ENCODE results near the gene DBT. TPM values are rescaled to one million over a fixed set of nuclear protein-coding genes. Genes with fewer than 3 reads are reported as not detected.

Gene DBT
- polyA plus RNA-seq, 1 donor (not counting 4 experiments of a cell fraction or from before 2014, with no cell fraction given): 16.3 TPM

DNA sequence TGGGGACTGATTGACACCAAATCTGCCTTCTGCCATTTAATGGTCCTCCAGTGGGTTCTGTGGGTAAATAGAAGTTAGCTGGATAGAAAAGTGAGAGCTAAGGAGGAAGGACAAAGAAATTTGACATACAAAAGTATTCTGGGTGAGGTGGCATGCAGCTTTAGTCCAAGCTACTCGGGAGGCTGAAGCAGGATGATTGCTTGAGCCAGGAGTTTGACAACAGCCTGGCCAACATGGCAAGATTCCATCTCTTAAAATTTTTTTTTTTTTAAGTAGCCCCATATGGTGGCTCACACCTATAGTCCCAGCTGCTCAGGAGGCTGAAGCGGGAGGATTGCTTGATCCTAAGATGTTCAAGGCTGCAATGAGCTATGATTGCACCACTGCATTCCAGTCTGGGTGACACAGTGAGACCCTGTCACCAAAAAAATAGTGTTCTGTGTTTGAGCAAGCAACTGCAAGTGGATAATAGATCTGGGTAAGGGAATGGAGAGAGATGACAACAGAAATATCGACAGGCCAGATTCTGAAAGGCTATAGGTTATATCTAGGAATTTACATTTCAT lies 29.8 kb upstream of the DBT start:
- no peak for TF ChIP-seq EZH2 (IDR thresholded peaks at IDR 0.05; ENCODE audit: low read length)
- TF ChIP-seq, protein P1, sequence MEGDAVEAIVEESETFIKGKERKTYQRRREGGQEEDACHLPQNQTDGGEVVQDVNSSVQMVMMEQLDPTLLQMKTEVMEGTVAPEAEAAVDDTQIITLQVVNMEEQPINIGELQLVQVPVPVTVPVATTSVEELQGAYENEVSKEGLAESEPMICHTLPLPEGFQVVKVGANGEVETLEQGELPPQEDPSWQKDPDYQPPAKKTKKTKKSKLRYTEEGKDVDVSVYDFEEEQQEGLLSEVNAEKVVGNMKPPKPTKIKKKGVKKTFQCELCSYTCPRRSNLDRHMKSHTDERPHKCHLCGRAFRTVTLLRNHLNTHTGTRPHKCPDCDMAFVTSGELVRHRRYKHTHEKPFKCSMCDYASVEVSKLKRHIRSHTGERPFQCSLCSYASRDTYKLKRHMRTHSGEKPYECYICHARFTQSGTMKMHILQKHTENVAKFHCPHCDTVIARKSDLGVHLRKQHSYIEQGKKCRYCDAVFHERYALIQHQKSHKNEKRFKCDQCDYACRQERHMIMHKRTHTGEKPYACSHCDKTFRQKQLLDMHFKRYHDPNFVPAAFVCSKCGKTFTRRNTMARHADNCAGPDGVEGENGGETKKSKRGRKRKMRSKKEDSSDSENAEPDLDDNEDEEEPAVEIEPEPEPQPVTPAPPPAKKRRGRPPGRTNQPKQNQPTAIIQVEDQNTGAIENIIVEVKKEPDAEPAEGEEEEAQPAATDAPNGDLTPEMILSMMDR (optimal IDR thresholded peaks at IDR 0.05 in 1 of 3, IDR thresholded peaks at IDR 0.05 in 1 of 3, conservative IDR thresholded peaks at IDR 0.05 in 1 of 3; ENCODE audit: extremely low read depth in 1 of 3, insufficient read depth in 2 of 3, low read length in 3 of 3): no peak
- Histone ChIP-seq H3K4me1 (ENCODE audit: control insufficient read depth, extremely low read depth, insufficient read depth, low read length) (no peaks in the 10 kb centered on the region), H3K27ac (ENCODE audit: control insufficient read depth, insufficient read depth, low read length) (no peak overlapping the region), H3K4me3 (ENCODE audit: control insufficient read depth in 2 of 3, extremely low read depth in 1 of 3, insufficient read depth in 2 of 3, low read depth in 1 of 3, low read length in 3 of 3) (no peak overlapping the region), H3K4me2 (ENCODE audit: control insufficient read depth, extremely low read depth, insufficient read depth, low read depth, low read length) (no peak overlapping the region), H3K9ac (ENCODE audit: control insufficient read depth, extremely low read depth, insufficient read depth, low read length) (no peak overlapping the region), H3K27me3 (ENCODE audit: control insufficient read depth, extremely low read depth, insufficient read depth, low read length) (no peaks in the 10 kb centered on the region), H2AFZ (ENCODE audit: control insufficient read depth, low read length) (no peak overlapping the region), H3K79me2 (ENCODE audit: control insufficient read depth, insufficient read depth, low read length) (peaks cover 10% of the 10 kb centered on the region), H4K20me1 (ENCODE audit: control insufficient read depth, extremely low read depth, insufficient read depth, low read length) (no peaks in the 10 kb centered on the region), H3K9me3 (ENCODE audit: control insufficient read depth, low read depth, low read length) (no peaks in the 10 kb centered on the region), H3K36me3 (ENCODE audit: control insufficient read depth in 2 of 2, extremely low read depth in 1 of 2, insufficient read depth in 2 of 2, low read length in 2 of 2) (peaks cover 14% of the 10 kb centered on the region in 2 experiments), H3K9me1 (ENCODE audit: control insufficient read depth, extremely low read depth, insufficient read depth, low read length) (no peaks in the 10 kb centered on the region)
- FAIRE-seq: no peak
- dilution Hi-C loops (cut with MboI; ENCODE audit: extremely low pct_ligation_motif_present, low sequenced_read_pairs): no loop called here
- DNase-seq (ENCODE audit: low read depth, low spot score): no peak

- Histone ChIP-seq H3K27me3 (ENCODE audit: control insufficient read depth, extremely low read depth, insufficient read depth, low read length) (no peaks in the 10 kb centered on the region), H3K9me3 (ENCODE audit: control insufficient read depth, low read depth, low read length) (no peaks in the 10 kb centered on the region), H3K4me1 (ENCODE audit: control insufficient read depth, extremely low read depth, insufficient read depth, low read length) (no peaks in the 10 kb centered on the region), H3K4me2 (ENCODE audit: control insufficient read depth, extremely low read depth, insufficient read depth, low read depth, low read length) (no peak overlapping the region), H3K79me2 (ENCODE audit: control insufficient read depth, insufficient read depth, low read length) (peaks cover 11% of the 10 kb centered on the region), H4K20me1 (ENCODE audit: control insufficient read depth, extremely low read depth, insufficient read depth, low read length) (no peaks in the 10 kb centered on the region), H3K36me3 (ENCODE audit: control insufficient read depth in 2 of 2, extremely low read depth in 1 of 2, insufficient read depth in 2 of 2, low read length in 2 of 2) (peaks cover 22 to 23% of the 10 kb centered on the region in 2 experiments), H2AFZ (ENCODE audit: control insufficient read depth, low read length) (no peak overlapping the region), H3K9me1 (ENCODE audit: control insufficient read depth, extremely low read depth, insufficient read depth, low read length) (no peaks in the 10 kb centered on the region), H3K4me3 (ENCODE audit: control insufficient read depth in 2 of 3, extremely low read depth in 1 of 3, insufficient read depth in 2 of 3, low read depth in 1 of 3, low read length in 3 of 3) (no peak overlapping the region), H3K27ac (ENCODE audit: control insufficient read depth, insufficient read depth, low read length) (no peak overlapping the region), H3K9ac (ENCODE audit: control insufficient read depth, extremely low read depth, insufficient read depth, low read length) (no peak overlapping the region)
- TF ChIP-seq, protein P1 (optimal IDR thresholded peaks at IDR 0.05 in 1 of 3, IDR thresholded peaks at IDR 0.05 in 1 of 3, conservative IDR thresholded peaks at IDR 0.05 in 1 of 3; ENCODE audit: extremely low read depth in 1 of 3, insufficient read depth in 2 of 3, low read length in 3 of 3): no peak
- TF ChIP-seq EZH2 (IDR thresholded peaks at IDR 0.05; ENCODE audit: low read length): no peak
- DNase-seq (ENCODE audit: low read depth, low spot score): no peak
- FAIRE-seq: no peak
- dilution Hi-C loops (cut with MboI; ENCODE audit: extremely low pct_ligation_motif_present, low sequenced_read_pairs): no loop called here
Observed at GRCh38 chr1:100277866-100278265, 28.2 kb upstream of the DBT start.

All from keratinocyte (primary cell).